ENCODE data around the gene DDX51.

DDX51 gene

GRCh38 chr12:132160016-132160415, 15.9 kb upstream of the DDX51 start:
- no peak for DNase-seq (ENCODE audit: low read depth)
- no peak overlapping the region for H3K4me3 ChIP-seq (ENCODE audit: low read length)
- TF ChIP-seq, protein P1, sequence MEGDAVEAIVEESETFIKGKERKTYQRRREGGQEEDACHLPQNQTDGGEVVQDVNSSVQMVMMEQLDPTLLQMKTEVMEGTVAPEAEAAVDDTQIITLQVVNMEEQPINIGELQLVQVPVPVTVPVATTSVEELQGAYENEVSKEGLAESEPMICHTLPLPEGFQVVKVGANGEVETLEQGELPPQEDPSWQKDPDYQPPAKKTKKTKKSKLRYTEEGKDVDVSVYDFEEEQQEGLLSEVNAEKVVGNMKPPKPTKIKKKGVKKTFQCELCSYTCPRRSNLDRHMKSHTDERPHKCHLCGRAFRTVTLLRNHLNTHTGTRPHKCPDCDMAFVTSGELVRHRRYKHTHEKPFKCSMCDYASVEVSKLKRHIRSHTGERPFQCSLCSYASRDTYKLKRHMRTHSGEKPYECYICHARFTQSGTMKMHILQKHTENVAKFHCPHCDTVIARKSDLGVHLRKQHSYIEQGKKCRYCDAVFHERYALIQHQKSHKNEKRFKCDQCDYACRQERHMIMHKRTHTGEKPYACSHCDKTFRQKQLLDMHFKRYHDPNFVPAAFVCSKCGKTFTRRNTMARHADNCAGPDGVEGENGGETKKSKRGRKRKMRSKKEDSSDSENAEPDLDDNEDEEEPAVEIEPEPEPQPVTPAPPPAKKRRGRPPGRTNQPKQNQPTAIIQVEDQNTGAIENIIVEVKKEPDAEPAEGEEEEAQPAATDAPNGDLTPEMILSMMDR (conservative IDR thresholded peaks at IDR 0.05; ENCODE audit: low read depth, low read length): no peak

DNA sequence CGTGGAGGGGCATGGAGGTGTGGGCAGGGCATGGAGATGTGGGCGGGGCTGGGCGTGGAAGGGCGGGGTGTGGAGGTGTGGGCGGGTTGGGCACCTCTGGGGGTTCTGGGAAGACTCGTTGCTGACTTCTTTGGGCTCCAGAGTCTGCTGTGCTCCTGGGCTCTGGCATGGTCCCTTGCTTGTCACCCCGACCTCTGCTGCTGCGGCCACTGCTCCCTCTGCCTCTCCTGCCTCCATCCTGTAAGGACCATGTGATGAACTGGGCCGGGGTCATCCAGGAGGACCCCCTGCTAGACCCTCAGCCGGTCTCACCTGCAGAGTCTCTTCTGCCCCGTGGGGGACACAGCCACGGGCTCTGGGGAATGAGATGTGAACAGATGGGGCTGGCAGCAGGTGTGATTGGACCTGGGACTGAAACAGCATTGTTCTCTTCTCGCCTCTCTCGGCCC, 15.5 kb upstream of the DDX51 start:
- no peak overlapping the region for H3K4me3 ChIP-seq (ENCODE audit: low read length)
- DNase-seq (ENCODE audit: low read depth): no peak
- TF ChIP-seq, protein P1 (conservative IDR thresholded peaks at IDR 0.05; ENCODE audit: low read depth, low read length): no peak

- DNase-seq (ENCODE audit: low read depth): no peak
- TF ChIP-seq, protein P1 (conservative IDR thresholded peaks at IDR 0.05; ENCODE audit: low read depth, low read length): no peak
- no peak overlapping the region for H3K4me3 ChIP-seq (ENCODE audit: low read length)
Observed at GRCh38 chr12:132158677-132159554, 14.8 kb upstream of the DDX51 start.

- TF ChIP-seq, protein P1 (conservative IDR thresholded peaks at IDR 0.05; ENCODE audit: low read depth, low read length): no peak
- no peak for DNase-seq (ENCODE audit: low read depth)
- H3K4me3 ChIP-seq (ENCODE audit: low read length): no peak overlapping the region
Observed at GRCh38 chr12:132157733-132158409, 13.8 kb upstream of the DDX51 start.

DNA sequence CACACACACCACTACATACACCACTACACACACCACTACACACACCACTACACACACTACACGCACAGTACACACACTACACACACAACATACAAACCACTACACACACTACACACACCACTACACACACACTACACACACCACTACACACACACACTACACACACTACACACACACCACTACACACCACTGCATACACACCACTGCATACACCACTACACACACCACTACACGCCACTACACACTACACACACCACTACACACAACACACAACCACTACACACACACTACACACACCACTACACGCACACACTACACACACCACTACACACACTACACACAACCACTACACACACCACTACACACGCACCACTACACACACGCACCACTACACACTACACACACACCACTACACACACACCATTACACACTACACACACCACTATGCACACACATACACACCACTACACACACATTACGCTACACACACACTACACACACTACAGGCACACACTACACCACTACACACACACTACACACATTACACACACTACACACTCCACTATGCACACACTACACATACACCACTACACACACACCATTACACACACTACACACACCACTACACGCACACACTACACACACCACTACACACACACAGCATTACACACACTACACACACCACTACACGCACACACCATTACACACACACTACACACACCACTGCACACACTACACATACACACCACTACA, 12.6 kb upstream of the DDX51 start:
- no peak overlapping the region for H3K4me3 ChIP-seq (ENCODE audit: low read length)
- no peak for DNase-seq (ENCODE audit: low read depth)
- TF ChIP-seq, protein P1 (conservative IDR thresholded peaks at IDR 0.05; ENCODE audit: low read depth, low read length): no peak

DNA sequence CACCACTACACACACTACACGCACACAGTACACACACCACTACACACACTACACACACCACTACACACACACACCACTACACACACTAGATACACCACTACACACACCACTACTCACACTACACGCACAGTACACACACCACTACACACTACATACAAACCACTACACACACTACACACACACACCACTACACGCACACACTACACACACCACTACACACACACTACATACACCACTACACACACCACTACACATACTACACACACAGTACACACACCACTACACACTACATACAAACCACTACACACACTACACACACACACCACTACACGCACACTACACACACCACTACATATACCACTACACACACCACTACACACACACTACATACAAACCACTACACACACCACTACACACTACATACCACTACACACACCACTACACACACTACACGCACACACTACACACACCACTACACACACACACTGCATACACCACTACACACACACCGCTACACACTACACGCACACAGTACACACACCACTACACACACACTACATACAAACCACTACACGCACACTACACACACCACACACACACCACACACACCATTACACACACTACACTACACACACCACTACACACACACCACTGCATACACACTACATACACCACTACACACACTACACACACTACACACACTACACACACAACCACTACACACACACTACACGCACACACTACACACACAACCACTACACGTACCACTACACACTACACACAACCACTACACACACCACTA, 11.9 kb upstream of the DDX51 start:
- no peak overlapping the region for H3K4me3 ChIP-seq (ENCODE audit: low read length)
- DNase-seq (ENCODE audit: low read depth): no peak
- TF ChIP-seq, protein P1 (conservative IDR thresholded peaks at IDR 0.05; ENCODE audit: low read depth, low read length): no peak

Data from retinal pigment epithelial cell (primary cell).